NCI-H774 (cell line): ENCODE measurements around the gene GMNN.

ENCODE experiments used
- DNase-seq: peaks from one replicate; lab custom pipeline; 2025; lab: John Stamatoyannopoulos, UW

Gene GMNN

GRCh38 chr6:24807584-24807983, 32.8 kb downstream of the GMNN start:
- DNase-seq, result no peak

DNA sequence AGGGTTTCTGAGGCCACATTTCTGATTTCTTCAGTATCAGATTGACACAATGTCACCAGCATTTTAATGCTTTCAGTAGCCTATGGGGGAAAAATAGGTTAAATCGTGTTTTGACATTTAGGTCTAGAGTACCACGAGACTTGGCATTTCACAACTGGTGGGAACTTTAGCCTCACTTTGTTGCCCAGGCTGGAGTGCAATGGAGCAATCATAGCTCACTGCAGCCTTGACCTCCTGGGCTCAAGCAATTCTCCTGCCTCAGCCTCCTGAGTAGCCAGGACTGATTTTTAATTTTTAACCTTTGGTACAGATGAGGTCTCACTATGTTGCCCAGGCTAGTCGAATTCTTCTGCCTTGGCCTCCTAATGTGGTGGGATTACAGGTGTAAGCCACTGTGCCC, 35.0 kb downstream of the GMNN start:
- no peak for DNase-seq

GRCh38 chr6:24818346-24818745, 43.6 kb downstream of the GMNN start:
- no peak for DNase-seq

GRCh38 chr6:24821860-24822444, 47.2 kb downstream of the GMNN start:
- DNase-seq, result no peak

GRCh38 chr6:24822696-24823095, 48.0 kb downstream of the GMNN start:
- DNase-seq, result no peak

- no peak for DNase-seq
Measured at GRCh38 chr6:24823185-24823584, 48.4 kb downstream of the GMNN start.

DNA sequence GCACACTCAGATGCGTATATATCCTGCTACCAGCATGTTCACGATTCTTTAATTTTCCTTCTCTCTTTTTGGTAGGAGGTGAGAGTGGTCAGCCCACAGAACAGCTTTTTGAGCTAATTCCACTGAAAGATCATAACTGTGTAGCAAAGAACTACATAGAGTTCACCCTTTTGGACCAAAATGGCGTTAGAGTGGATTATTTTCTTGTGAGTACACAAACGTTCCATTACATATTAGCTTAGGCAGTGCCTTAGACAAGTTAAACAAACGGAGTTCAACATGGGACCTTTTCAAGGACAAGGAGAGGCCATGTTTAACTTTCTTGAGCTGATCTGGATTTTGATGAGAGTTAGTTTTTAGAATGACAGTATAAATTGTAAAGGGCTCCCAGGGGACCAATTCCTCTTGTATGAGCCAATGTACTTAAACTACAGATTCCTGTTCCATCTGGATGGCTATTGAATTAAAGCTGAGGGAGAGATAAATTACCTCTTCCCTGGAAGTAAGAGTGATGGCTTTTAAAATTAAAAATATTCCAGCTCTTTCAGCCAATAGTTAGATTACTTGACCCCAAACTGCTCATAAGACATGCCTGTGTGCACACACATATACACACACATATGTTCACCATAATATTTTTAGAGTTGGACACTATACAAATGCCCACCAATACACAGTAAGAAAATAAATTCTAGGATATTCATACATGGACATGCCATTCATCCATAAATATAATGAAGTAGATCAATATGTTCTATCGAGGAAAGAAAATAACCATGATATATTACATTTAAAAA, 49.6 kb downstream of the GMNN start:
- DNase-seq, result no peak

- DNase-seq, result no peak
Measured at GRCh38 chr6:24825130-24825630, 50.4 kb downstream of the GMNN start.

DNA sequence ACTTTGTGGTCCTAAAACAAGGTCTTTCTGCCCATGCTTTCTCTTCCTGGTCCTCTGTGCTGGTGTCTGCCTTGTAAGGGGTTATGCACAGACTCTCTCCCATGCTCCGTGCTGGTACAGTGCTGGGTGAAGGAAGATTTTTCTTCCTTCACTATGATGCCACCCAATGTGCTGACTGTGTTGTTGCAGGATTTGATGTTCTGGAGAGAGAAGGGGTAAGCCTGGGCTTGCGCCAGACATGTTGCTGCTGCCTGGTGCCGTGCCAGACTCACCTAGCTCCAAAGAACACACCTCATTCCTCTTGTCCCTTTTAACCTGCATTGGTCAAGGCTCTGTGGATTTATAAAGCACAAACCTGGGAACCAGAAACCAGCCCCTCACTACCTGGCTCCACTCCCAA, 52.4 kb downstream of the GMNN start:
- DNase-seq, result no peak

DNA sequence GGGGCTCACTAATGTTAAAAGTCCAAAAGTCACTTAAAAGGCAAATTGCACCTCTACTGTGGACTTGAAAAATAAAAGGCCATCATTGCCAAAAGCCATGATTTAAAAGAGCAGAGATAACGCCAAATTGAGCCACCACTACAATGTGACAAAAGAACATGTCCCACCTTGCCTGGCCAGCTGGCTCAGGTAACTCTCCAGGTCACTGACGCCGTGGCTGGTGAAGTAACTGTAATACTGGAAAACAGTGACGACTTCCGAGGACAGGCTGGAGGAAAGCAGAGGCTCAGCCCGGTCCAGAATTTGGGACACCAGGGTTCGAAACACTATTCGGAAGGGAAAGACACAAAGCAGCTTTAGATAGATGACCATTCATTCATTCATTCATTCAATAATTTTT, 53.2 kb downstream of the GMNN start:
- no peak for DNase-seq

DNA sequence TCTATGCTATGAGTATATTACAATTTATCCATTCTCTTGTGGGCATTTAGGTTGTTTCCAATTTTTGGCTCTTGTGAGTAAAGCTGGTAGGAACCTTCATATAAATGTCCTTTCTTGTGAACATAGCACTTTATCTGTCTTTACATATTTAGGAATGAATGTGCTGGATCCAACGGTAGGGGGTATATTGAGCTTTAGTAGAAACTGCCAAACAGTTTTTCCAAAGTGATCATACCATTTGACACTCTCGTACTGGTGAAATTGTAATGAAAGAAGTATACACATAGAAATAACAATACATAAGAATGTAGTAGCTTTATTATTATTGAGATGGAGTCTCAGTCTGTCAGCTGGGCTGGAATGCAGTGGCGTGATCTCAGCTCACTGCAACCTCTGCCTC, 54.9 kb downstream of the GMNN start:
- DNase-seq, result no peak

DNA sequence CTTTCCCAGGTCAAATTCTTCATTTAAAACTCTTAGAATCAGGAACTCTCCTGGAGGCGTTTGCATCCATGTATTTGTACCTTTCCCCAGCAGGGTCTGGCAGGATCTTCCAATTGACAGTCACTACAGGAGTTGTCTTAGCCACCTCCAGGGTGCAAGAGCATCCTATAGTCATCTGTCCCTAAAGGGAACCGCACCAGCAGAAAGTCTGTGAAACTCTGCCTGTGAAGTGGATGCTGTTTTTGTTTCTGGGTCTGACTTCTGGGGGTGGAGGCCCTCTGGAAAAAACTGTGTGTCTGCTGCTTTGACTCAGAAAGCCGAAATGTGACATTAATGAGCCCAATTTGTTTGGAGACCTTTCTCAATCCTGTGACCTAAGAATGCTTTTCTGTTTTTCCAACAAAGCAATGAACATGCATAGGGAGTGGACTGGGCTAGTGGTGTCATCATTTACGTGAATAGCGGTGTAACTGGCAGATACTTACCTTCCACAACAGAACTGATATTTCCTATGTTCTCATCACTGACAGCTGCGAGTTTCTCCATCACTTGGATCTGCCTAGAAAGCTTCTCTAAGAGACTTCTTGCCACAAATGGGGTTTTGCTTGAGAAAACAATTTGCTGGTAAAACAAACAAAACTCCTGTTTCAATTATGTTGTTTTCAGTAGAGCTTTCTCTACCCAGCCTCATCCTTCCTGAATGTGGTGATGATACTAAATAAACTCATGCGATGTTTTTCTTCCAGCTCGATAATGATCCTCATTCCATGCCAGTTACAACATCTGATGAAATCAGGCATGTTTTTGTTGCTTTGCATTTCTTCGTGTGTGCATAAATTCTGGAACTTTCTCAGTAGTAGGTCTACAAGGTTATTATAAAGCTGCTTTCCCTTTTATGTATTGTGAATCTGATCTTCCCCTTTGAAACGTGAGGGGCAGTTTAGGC, 57.3 kb downstream of the GMNN start:
- DNase-seq, result no peak

GRCh38 chr6:24832794-24833193, 58.1 kb downstream of the GMNN start:
- DNase-seq, result no peak

DNA sequence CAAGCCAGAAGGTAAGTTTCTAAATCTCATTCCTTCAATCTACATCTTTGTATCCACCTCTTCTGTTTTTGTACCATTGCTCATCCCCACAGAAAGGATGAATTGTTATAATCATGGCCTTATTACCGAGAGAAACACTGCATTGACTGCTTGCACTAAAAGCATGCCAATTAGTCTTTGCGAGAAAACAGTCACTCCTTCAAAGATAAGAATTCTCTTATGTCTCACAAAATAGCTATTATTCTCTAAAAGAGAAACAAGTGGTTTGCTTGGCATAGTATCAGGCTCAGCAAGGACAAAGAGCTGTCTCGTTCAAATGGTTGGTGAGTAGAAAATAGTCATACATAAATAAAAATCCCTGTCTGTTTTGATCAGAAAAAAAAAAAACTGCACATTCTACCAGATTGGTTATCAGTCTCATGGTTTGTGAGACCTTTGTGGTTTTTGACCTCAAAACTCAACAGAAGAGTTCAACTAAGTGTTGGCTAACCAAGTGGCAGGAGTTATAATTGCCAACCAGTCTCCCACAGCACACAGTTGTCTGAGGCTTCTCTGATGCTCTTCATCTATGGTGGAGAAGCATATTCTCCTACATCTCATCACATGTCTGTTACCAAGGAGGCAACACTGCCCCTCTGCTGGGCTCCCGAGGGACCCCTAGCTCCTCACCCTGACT, 59.1 kb downstream of the GMNN start:
- no peak for DNase-seq
